Lower lobe of right lung (tissue), 2 donors: ENCODE results near the gene EPX. TPM values are rescaled to one million over a fixed set of nuclear protein-coding genes. Genes with fewer than 3 reads are reported as not detected.
"Not testable (repeated sequence)": the region's sequence is repeated elsewhere in the genome, so short reads cannot be mapped to it uniquely, and the experiment has no call there.

Source experiments
- ATAC-seq, 2 donors: fragments of 200-7000 bp; cut with Tn5 transposase; one replicate each; pipeline ENCODE4 v1.9.1; 2020 to 2022; ENCODE audit warnings: mild to moderate bottlenecking in 2 of 2, moderate library complexity in 2 of 2
- DNase-seq: peaks from one replicate; pipeline ENCODE4 v3.0.0-alpha.2; 2020
- H3K27ac ChIP-seq: fragments of 200-600 bp; one replicate; pipeline ENCODE4 v1.8.0; 2022
- H3K27me3 ChIP-seq: fragments of 200-600 bp; one replicate; pipeline ENCODE4 v1.8.0; 2022; ENCODE audit warnings: low read depth
- H3K36me3 ChIP-seq: fragments of 200-600 bp; one replicate; pipeline ENCODE4 v1.8.0; 2022; ENCODE audit warnings: mild to moderate bottlenecking
- H3K4me1 ChIP-seq: fragments of 200-600 bp; one replicate; pipeline ENCODE4 v1.8.0; 2022
- H3K4me3 ChIP-seq: fragments of 200-600 bp; one replicate; pipeline ENCODE4 v1.8.0; 2022; ENCODE audit warnings: mild to moderate bottlenecking
- H3K9me3 ChIP-seq: fragments of 200-600 bp; one replicate; pipeline ENCODE4 v1.8.0; 2022
- intact Hi-C: fragments of 100-400 bp; cut with DNase I; formaldehyde crosslinking; loops from one replicate; pipeline ENCODE4 v1.11.0; 2022
- long read RNA-seq: library from polyadenylated mRNA; unstranded; transcript quantifications from one replicate; pipeline ENCODE4 v2.0.0, GENCODE V29; 2021
- total RNA-seq: library from RNA; stranded (reverse); fragmentation: NEBNext Ultra II Directional; extraction: Animal tissue kit (Norgen Biotek cat#: 25700); gene quantifications from one replicate; pipeline ENCODE4 v1.2.1, GENCODE V29; 2021
- TF ChIP-seq, protein P1 (sequence below): fragments of 200-600 bp; IDR thresholded peaks from one replicate; pipeline ENCODE4 v1.8.0; 2022; ENCODE audit warnings: antibody characterized with exemption, mild to moderate bottlenecking
- donor health status: DM: no; HTN: yes; CAD: no; lungs with severe emphysema.

Gene EPX, protein sequence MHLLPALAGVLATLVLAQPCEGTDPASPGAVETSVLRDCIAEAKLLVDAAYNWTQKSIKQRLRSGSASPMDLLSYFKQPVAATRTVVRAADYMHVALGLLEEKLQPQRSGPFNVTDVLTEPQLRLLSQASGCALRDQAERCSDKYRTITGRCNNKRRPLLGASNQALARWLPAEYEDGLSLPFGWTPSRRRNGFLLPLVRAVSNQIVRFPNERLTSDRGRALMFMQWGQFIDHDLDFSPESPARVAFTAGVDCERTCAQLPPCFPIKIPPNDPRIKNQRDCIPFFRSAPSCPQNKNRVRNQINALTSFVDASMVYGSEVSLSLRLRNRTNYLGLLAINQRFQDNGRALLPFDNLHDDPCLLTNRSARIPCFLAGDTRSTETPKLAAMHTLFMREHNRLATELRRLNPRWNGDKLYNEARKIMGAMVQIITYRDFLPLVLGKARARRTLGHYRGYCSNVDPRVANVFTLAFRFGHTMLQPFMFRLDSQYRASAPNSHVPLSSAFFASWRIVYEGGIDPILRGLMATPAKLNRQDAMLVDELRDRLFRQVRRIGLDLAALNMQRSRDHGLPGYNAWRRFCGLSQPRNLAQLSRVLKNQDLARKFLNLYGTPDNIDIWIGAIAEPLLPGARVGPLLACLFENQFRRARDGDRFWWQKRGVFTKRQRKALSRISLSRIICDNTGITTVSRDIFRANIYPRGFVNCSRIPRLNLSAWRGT
- not detected for total RNA-seq
- long read RNA-seq, partial matches to known transcripts, result 0 of 1 reads
- long read RNA-seq, other reads (novel, unspliced or antisense), result 1 of 1 reads

DNA sequence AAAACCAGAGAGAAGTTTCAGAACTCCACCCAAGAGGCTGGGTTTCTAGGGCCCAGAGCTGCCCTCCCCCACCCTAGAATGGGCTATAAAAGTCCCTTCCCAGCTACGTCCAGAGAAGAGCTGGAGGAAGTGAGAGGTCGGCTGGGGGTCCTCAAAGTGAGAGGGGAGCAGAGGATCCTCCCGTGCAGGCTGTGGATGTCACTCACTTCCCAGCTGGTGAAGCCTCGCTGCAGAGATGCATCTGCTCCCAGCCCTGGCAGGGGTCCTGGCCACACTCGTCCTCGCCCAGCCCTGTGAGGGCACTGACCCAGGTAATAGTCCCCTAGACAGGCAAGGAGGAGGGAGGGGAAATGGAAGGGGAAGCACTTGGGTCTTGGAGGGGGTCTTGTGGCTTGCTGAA, at the start of gene EPX:
Gene EPX, plus strand, starts transcription at position 115 of the 400 bp plus-strand sequence. Its CDS starts 121 bp downstream, at position 236.
- no peak within 1 kb of the TSS for H3K4me3 ChIP-seq
- ATAC-seq, result no peak
- intact Hi-C loops, result no loop called here
- H3K27ac ChIP-seq, result no peak within 1 kb of the TSS
- no peaks in the 10 kb centered on the region for H3K9me3 ChIP-seq
- H3K27me3 ChIP-seq, result peaks cover 11% of the 10 kb centered on the region
- no peaks in the 10 kb centered on the region for H3K36me3 ChIP-seq
- TF ChIP-seq, protein P1, sequence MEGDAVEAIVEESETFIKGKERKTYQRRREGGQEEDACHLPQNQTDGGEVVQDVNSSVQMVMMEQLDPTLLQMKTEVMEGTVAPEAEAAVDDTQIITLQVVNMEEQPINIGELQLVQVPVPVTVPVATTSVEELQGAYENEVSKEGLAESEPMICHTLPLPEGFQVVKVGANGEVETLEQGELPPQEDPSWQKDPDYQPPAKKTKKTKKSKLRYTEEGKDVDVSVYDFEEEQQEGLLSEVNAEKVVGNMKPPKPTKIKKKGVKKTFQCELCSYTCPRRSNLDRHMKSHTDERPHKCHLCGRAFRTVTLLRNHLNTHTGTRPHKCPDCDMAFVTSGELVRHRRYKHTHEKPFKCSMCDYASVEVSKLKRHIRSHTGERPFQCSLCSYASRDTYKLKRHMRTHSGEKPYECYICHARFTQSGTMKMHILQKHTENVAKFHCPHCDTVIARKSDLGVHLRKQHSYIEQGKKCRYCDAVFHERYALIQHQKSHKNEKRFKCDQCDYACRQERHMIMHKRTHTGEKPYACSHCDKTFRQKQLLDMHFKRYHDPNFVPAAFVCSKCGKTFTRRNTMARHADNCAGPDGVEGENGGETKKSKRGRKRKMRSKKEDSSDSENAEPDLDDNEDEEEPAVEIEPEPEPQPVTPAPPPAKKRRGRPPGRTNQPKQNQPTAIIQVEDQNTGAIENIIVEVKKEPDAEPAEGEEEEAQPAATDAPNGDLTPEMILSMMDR, result no peak
- no peaks in the 10 kb centered on the region for H3K4me1 ChIP-seq
- DNase-seq, result no peak

DNA sequence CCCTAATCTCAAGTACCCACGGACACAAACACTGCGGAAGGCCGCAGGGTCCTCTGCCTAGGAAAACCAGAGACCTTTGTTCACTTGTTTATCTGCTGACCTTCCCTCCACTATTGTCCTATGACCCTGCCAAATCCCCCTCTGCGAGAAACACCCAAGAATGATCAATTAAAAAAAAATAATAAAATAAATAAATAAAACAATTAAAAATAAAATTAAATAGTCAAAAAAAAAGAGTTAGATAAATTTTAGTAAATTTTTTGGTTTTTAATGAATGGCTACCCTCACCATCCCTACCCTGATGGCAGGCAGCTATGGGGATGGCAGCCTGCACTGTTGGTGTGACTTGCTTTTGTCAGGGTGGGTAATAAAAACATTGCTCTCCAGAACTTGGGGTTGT, 49.2 kb upstream of the EPX start:
- intact Hi-C loops, H3K27me3 ChIP-seq, H3K27ac ChIP-seq, H3K36me3 ChIP-seq, ATAC-seq, H3K4me1 ChIP-seq, H3K4me3 ChIP-seq, DNase-seq: not testable (repeated sequence)
- H3K9me3 ChIP-seq, result peaks cover 22% of the 10 kb centered on the region

DNA sequence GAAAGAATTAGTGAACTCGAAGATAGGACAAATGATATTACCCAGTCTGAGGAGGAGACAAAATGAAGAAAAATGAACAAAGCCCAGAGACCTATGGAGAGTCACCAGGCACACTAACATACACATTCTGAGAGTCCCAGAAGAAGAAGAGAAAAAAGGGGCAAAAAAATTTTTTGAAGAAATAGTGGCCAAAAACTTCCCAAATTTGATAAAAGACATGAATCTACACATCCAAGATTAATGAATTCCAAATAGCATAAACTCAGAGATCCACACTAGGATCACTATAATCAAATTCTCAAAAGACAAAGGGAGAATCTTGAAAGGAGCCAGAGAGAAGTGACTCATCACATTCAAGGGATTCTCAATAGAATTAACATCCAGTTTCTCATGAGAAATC, 47.7 kb upstream of the EPX start:
- Histone ChIP-seq H3K4me3 (no peak overlapping the region), H3K36me3 (no peaks in the 10 kb centered on the region), H3K9me3 (peaks cover 22% of the 10 kb centered on the region), H3K4me1 (no peaks in the 10 kb centered on the region), H3K27me3 (peaks cover 5% of the 10 kb centered on the region), H3K27ac (no peak overlapping the region)
- intact Hi-C loops, result no loop called here
- no peak for ATAC-seq
- TF ChIP-seq, protein P1, result no peak
- DNase-seq, result no peak

DNA sequence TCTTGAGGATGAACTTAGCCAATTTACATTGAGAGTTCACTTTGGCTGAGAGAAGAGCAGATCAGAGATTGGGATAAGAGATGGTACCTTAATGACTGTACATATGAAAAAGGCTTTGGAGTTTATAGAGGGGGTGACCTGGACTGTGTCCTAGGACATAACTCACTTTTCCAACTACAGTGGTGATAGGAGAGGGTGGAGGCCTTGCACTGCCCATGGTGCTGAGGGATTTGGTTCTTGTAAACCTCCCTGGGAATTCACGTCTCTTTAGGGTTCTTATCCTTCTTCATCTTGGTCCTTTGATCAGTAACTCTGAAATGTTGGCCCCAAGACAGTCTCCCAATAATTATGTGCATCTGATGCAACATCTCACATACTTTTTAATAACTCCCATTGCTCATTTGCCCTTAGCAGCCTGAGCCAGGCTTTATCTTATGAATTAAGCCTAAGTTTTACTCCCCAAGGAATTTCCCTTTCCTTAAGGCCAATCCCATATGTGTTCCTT, 44.5 kb upstream of the EPX start, which contains the start of gene OR4D1:
Gene OR4D1, plus strand, starts transcription at position 455 of the 505 bp plus-strand sequence. CDS start 6,770 bp downstream, outside the sequence.
- H3K36me3 ChIP-seq, result no peaks in the 10 kb centered on the region
- H3K4me3 ChIP-seq, result no peak within 1 kb of the TSS
- intact Hi-C loops, result no loop called here
- peaks cover 22% of the 10 kb centered on the region for H3K9me3 ChIP-seq
- ATAC-seq, result no peak
- peaks cover 5% of the 10 kb centered on the region for H3K27me3 ChIP-seq
- peaks cover 4% of the 10 kb centered on the region for H3K4me1 ChIP-seq
- H3K27ac ChIP-seq, result no peak within 1 kb of the TSS
- no peak for DNase-seq
- TF ChIP-seq, protein P1, result no peak

DNA sequence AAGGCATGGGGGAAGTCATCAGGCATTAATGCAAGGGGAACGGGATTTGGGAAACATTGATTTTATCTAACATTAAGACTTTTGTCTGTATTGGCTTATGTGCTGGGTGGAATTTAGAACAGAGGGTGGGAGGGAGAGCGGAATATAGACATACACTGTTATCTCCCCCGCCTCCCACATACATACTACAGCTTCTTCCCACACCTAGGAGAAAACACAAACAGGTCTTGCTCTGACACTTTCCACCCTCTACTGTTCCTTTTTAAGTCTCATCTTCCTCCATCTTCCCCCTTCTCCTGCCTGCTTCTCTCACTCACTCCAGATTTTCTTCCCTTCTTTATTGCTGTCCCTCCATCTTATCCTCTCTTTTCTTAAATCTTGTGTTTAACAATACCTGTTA, 43.9 kb upstream of the EPX start:
- ATAC-seq, result no peak
- DNase-seq, result no peak
- H3K4me3 ChIP-seq, result no peak overlapping the region
- H3K27me3 ChIP-seq, result peaks cover 5% of the 10 kb centered on the region
- peaks cover 22% of the 10 kb centered on the region for H3K9me3 ChIP-seq
- TF ChIP-seq, protein P1, result no peak
- no peak overlapping the region for H3K27ac ChIP-seq
- intact Hi-C loops, result no loop called here
- H3K4me1 ChIP-seq, result peaks cover 4% of the 10 kb centered on the region
- no peaks in the 10 kb centered on the region for H3K36me3 ChIP-seq
